GM21737 (cell line): ENCODE results near the gene RBPJ.
"Not testable (repeated sequence)": the region's sequence is repeated elsewhere in the genome, so short reads cannot be mapped to it uniquely, and the experiment has no call there.

ENCODE experiments used
- ATAC-seq: cut with Tn5 transposase; IDR thresholded peaks from one replicate; pipeline ENCODE4 v1.9.1; 2021; ENCODE audit warnings: mild to moderate bottlenecking, moderate library complexity; ENCODE audit not compliant: unreplicated experiment

The RBPJ gene

DNA sequence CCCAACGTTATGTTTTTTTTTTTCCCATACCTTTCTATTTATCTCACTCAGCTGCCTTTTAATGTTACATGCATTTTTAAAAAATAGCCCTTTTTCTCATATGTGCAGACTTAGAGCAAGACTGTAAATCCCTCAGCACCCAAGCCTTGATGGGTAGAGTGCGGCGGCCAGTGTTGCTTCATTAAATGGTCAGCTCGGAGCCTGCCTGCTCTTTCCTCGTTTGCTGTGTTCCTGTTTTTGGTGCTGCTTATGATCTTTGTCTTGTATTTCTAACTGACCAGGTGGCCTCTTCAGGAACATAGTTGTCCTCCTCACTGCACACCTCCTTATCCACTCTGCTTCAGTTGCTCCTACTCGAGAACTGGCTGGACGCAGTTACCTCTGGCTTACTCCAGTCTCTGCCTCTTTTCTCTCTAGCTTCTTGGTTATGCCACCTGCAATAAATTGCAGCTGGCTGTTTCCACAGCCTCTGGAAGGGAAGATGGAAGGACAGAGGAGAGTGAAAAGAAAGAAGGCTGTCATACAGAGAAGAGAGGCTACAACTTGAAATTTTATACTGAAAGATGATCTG lies 10.7 kb downstream of the RBPJ start:
- no peak for ATAC-seq

DNA sequence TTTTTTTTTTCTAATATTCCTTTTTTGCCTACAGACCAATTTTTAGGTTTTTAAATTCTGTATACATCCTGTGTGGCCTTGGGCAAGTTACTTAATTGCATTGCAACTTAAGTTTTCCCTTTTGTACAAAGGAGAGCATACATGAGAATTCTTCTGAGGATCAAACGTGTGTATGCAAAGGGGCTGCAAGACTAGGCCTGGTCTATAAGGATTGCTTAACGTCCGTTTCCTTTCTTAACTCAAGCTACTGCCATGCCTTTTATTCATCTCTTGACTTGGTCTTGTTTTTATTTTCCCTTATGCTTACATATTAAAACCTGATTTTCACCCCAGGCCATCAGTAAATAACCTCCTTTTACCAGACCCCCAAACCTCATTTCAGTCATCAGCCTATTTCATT lies 13.6 kb downstream of the RBPJ start:
- no peak for ATAC-seq

GRCh38 chr4:26337612-26338011 lies 16.8 kb downstream of the RBPJ start:
- no peak for ATAC-seq

DNA sequence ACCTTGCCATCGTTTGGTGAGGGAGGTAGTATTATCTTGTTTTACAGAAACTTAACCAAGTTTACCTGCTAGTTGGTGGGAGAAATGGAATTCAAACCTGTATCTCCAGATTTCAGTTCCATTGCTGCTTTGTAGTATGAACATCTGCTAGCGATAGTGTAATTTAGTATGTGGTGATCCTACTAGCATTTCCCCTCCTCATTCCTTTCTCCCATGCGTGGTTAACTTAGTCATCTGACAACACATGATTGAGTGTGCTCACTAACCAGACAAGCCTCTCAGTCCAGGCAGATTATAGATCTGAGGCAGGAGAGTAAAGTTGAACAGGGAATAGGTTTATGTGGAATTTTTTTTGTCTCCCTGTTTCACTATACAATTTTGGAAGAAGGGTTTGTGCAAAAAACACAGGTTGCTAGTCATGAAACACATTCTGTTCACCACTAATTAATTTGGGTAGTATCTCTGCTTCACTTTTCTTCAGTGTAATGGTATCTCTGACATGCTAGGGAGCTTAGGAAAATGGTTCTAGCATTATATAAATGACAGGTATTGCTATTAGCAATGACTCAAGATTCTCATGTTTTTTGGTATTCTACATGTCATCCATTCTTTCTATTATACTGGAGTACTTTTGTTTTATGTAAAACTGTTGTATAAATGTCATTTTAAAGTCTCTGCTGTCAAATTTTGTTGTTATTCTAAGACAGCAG lies 21.7 kb downstream of the RBPJ start:
- no peak for ATAC-seq

- no peak for ATAC-seq
Observed at GRCh38 chr4:26343038-26343398, 22.2 kb downstream of the RBPJ start.

GRCh38 chr4:26344901-26345564 lies 24.2 kb downstream of the RBPJ start:
- no peak for ATAC-seq

- no peak for ATAC-seq
Observed at GRCh38 chr4:26345565-26345938, 24.7 kb downstream of the RBPJ start.

- no peak for ATAC-seq
Observed at GRCh38 chr4:26346203-26346620, 25.4 kb downstream of the RBPJ start.

DNA sequence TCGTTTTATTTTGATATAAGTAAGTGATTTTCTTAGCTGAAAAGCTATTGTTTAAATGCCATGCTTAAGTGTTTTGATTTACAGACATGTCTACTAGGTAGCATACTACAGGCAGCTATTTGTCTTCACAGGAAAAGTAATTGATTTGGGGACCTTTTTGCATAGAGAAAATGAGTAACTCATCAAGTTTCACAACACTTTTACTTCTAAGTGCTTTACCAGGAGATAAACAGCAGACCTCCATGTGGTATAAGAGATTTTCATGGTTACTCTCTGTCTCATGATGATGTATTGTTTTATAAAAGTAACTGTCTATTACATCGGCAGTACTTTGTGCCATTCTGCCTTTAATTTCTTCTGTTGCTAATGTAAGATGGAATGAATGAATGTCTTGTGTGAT lies 28.7 kb downstream of the RBPJ start:
- no peak for ATAC-seq

DNA sequence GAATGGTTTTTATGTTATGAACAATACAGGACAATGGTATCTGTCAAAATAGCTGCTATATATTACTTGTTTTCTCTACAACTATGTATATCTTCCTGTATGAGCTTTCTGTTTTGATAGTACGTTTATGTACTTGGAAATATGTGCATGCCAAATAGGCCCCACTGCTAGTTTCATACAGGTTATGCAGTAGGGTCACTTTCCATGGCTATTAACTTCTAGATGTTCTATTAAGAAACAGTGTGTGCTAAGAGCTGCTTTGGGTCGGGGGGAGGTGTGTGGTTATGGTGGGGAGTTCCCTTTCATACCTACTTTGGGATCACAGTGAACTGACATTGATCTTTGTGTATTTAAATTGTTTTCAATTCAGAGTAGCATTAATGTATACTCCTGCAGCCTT lies 30.9 kb downstream of the RBPJ start:
- ATAC-seq: no peak

DNA sequence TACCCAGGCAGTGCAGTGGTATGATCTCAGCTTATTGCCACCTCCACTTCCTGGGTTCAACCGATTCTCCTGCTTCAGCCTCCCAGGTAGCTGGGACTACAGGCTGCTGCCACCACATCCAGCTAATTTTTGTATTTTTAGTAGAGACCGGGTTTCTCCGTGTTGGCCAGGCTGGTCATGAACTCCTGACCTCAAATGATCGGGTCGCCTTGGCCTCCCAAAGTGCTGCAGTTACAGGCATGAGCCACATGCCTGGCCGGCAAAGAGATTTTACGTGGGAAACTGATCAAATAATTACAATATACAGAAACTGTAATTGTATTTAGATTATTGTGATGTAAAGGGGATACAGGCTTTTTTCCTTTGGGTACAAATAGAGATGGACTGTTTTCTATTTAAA lies 33.7 kb downstream of the RBPJ start:
- no peak for ATAC-seq

DNA sequence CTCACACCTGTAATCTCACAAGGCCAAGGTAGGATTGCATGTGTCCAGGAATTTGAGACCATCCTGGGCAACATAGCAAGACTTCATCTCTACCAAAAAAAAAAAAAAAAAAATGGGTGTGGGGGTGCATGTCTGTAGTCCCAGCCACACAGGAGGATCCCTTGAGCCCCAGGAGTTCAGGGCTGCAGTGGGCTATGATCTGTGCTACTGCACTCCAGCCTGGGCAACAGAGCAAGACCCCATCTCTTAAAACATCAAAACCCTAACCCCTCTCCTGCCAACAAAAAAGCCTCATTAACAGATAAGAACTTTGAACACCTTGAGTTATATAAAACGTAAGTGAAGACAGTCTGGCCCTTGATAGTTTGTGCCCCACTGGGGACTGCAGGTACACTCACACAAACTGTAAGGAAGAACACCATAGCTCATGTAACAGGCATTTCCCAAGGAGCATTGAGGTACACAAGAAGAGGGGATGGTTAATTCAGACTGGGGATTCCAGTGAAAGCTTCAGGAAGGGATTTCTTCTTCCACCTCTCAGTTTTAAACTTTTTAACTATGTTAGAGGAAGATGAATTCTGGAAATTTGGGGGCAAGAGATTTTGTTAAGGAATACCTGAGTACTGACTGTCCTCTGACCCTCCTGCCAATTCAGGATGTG lies 34.7 kb downstream of the RBPJ start:
- no peak for ATAC-seq

GRCh38 chr4:26356081-26356501 lies 35.3 kb downstream of the RBPJ start:
- ATAC-seq: peak; percentile 55

DNA sequence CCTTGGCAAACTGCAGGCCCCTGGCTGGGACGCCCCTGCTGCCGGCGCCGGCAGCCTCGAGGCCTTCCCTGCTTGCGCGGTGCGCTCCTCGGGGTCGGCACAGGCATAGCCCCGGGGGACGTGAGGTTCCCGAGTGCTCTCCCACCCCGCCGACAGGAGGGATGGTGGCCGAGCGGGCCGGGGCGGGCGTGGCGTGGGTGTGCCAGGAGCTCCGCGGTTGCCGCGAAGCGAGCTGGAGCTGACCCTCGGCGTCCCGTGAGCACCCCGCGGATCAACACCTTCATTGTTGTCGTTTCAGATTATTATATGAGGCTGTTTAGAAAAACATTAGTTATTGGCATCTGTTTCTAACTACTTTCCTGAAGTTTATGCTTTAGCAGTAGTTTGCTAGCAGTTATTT lies 38.7 kb downstream of the RBPJ start:
- ATAC-seq: not testable (repeated sequence)

- ATAC-seq: no peak
Observed at GRCh38 chr4:26360273-26360672, 39.5 kb downstream of the RBPJ start.

DNA sequence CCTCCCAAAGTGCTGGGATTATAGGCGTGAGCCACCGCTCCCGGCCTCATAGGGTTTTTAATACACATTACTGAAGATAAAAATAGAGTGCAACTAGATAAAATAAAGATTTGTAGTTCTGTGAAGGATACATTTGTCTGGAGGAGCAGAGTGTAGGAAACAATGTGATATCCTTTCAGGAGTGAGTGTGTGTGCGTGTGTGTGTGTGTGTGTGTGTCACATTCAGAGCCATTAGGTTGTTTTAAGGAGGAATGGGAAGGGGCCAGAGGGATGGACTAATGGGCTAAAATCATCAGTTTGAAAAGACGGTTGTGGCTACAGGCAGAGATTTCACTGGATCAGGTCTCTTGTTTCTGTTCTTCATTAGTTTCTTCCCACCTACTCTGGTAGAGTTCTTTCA lies 40.0 kb downstream of the RBPJ start:
- ATAC-seq: no peak

DNA sequence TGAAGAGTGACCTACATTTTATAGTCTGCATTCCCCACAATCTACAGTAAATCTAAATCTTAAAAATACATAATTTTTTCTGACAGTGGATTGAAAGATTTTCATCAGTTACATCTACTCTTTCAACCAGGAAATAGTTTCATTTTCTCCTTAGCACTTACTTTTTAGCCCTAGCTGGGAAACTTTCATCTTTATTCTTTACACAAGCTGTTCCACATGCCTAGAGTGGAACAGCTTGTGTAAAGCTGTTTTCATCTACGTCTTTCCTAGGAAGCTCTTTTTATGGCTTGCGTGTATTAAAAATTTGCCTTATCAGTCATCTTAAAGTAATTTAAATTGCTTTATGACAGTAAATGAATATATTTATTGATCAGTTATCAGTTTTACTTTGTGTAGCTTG lies 40.5 kb downstream of the RBPJ start:
- ATAC-seq: no peak

DNA sequence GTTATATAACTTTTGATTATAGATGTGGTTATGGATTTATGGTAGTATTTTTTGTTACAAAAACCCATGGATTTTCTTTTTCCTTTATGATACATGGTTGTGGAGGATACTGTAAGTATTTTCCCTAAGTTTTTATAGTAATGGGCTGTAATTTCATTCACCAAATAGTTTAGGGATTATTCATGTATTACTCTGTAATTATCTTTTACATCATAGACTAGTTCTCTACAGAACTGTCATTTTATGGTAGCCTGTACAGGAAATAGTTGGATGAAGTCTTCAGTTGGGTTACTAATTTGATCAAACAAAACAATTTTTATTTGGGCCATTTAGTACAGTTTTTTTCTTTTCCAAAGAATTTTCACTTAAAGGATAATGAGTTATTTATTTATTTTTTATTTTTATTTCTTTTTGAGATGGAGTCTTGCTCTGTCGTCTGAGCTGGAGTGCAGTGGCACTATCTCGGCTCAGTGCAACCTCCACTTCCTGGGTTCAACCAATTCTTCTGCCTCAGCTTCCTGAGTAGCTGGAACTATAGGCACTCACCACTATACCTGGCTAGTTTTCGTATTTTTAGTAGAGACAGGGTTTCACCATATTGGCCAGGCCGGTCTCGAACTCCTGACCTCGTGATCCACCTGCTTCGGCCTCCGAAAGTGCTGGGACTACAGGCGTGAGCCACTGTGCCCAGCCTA lies 42.1 kb downstream of the RBPJ start:
- ATAC-seq: no peak

DNA sequence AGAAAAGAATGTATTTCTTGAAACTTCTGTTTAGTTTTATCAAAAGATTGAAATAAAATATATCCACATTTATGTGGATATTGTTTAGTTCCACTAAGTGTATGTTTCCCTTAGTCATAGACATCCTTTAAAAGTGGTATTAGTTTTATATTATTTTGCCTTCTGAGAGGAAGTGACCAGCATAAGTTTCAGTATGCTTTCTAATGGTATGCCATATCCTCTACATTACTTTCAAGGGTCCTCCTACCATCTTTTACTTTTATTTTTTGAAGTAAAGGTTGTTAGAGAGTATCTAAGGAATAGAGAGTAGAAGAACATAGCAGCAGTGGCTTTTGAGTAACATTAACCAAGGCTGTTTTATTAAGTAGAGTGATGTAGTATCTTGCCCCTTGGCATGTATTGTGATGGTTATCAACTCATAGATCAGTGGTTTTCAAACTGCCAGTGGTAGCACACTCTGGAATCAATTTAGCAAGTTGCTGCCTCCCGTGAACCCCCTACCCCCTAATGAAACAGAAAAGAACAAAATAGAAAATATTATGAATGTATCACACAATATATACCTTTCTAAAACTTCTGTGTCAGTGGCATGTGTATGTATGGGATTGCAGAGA lies 44.8 kb downstream of the RBPJ start:
- no peak for ATAC-seq

DNA sequence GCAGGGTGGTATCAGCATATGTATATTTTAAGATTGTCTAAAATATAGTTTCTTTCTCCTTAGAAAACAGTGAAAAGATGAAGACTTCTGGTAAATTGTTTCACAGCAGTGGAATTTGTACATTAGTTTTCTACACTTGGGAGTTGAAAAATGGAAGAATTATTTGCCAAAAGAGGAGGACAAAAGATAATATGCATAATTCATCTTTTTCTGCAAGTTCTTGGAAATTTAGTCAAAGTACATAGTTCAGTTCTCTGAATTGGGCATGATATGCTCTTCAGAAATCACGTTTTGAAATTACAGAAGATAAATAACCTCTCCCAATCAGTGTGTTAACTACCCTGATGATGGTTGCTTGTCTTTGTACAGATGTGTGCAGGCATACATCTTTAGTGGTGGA lies 47.0 kb downstream of the RBPJ start:
- no peak for ATAC-seq

DNA sequence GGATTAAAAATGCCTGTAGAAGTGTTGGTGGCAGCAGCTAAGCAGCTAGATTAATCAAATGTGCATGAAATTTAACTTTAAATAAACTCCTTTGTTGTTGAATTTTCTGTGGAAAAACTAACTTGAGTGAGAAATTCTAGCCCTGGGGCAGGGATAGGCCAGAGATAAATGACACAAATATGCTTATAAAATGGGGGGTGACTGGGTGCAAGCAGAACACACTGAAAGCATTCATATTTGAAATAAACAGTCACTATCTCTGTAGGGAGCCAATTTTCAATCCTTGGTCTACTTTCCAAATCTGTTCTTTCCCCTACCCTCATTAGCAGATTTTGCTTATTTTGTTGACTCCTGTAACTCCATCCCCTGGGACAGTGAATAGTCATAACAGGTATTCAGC lies 47.9 kb downstream of the RBPJ start:
- no peak for ATAC-seq
